GM19468 (cell line): Measurements from ENCODE around the gene RHEX.
A peak's percentile ranks its signal among the peaks of the same experiment; 100 is the strongest.
"Not testable (repeated sequence)": the region's sequence is repeated elsewhere in the genome, so short reads cannot be mapped to it uniquely, and the experiment has no call there.

Experiments used
- ATAC-seq: cut with Tn5 transposase; IDR thresholded peaks from one replicate; pipeline ENCODE4 v1.9.1; 2021; ENCODE audit warnings: mild to moderate bottlenecking, moderate library complexity, moderate number of reproducible peaks; ENCODE audit not compliant: unreplicated experiment; ENCODE audit errors: extremely low read depth

Gene RHEX

GRCh38 chr1:206029484-206029883 is 23.5 kb upstream of the RHEX start:
- no peak for ATAC-seq

- no peak for ATAC-seq
Measured at GRCh38 chr1:206030191-206030590, 22.8 kb upstream of the RHEX start.

- no peak for ATAC-seq
Measured at GRCh38 chr1:206030714-206031113, 22.3 kb upstream of the RHEX start.

- no peak for ATAC-seq
Measured at GRCh38 chr1:206032380-206033140, 20.4 kb upstream of the RHEX start.

- no peak for ATAC-seq
Measured at GRCh38 chr1:206035027-206035426, 17.9 kb upstream of the RHEX start.

- no peak for ATAC-seq
Measured at GRCh38 chr1:206036663-206037455, 16.1 kb upstream of the RHEX start.

- no peak for ATAC-seq
Measured at GRCh38 chr1:206037581-206037980, 15.4 kb upstream of the RHEX start.

GRCh38 chr1:206039046-206039973 is 13.7 kb upstream of the RHEX start:
- ATAC-seq: no peak

- ATAC-seq: no peak
Measured at GRCh38 chr1:206040328-206040727, 12.6 kb upstream of the RHEX start.

GRCh38 chr1:206041640-206042039 is 11.3 kb upstream of the RHEX start:
- ATAC-seq: peak; percentile 31

- ATAC-seq: no peak
Measured at GRCh38 chr1:206047271-206047670, 5.7 kb upstream of the RHEX start.

GRCh38 chr1:206048582-206048981 is 4.4 kb upstream of the RHEX start:
- ATAC-seq: no peak

GRCh38 chr1:206049293-206049692 is 3.7 kb upstream of the RHEX start:
- ATAC-seq: no peak

GRCh38 chr1:206049919-206050600 is 2.9 kb upstream of the RHEX start:
- no peak for ATAC-seq

GRCh38 chr1:206050655-206051235 is 2.2 kb upstream of the RHEX start:
- ATAC-seq: peak; percentile 78

- not testable (repeated sequence) for ATAC-seq
Measured at GRCh38 chr1:206052231-206052865, 625 bp upstream of the RHEX start.

- not testable (repeated sequence) for ATAC-seq
Measured at GRCh38 chr1:206053616-206054015, 643 bp downstream of the RHEX start.

GRCh38 chr1:206055069-206055625 is 2.2 kb downstream of the RHEX start:
- not testable (repeated sequence) for ATAC-seq
